ENCODE data around the gene HSCB.
"Not testable (repeated sequence)": the region's sequence is repeated elsewhere in the genome, so short reads cannot be mapped to it uniquely, and the experiment has no call there.

The HSCB gene

GRCh38 chr22:28736301-28737155 lies 5.3 kb upstream of the HSCB start:
- H3K27me3 ChIP-seq: no peaks in the 10 kb centered on the region
- no peaks in the 10 kb centered on the region for H3K9me3 ChIP-seq
- no peak for DNase-seq
- TF ChIP-seq CTCF (IDR thresholded peaks at IDR 0.05; ENCODE audit: low read depth, low read length): no peak
- H3K4me3 ChIP-seq (ENCODE audit: low read depth, low read length): no peak overlapping the region
- H3K4me1 ChIP-seq: no peaks in the 10 kb centered on the region
- peaks cover 11% of the 10 kb centered on the region; the same call in 1 of the 2 replicates for H3K36me3 ChIP-seq

GRCh38 chr22:28737701-28738100 lies 4.1 kb upstream of the HSCB start:
- Histone ChIP-seq H3K36me3 (peaks cover 11% of the 10 kb centered on the region; the same call in 1 of the 2 replicates), H3K27me3 (no peaks in the 10 kb centered on the region), H3K9me3 (no peaks in the 10 kb centered on the region), H3K4me3 (ENCODE audit: low read depth, low read length) (no peak overlapping the region), H3K4me1 (no peaks in the 10 kb centered on the region)
- TF ChIP-seq CTCF (IDR thresholded peaks at IDR 0.05; ENCODE audit: low read depth, low read length): no peak
- no peak for DNase-seq

DNA sequence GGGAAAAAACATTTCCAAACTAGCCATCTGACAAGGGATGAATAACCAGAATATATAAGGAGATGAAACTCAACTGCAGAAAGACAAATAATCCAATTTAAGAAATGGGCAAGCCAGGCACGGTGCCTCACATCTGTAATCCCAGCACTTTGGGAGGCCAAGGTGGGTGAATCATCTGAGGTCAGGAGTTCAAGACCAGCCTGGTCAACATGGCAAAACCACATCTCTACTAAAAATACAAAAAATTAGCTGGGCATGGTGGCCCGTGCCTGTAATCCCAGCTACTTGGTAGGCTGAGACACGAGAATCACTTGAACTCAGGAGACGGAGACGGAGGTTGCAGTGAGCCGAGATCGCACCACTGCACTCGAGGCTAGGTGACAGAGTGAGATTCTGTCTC lies 3.0 kb upstream of the HSCB start:
- not testable (repeated sequence) for DNase-seq; H3K4me1 ChIP-seq; H3K36me3 ChIP-seq; H3K4me3 ChIP-seq (ENCODE audit: low read depth, low read length); H3K9me3 ChIP-seq; H3K27me3 ChIP-seq

GRCh38 chr22:28741200-28741784 lies 547 bp upstream of the HSCB start:
- H3K36me3 ChIP-seq: peaks cover 18% of the 10 kb centered on the region
- no peaks in the 10 kb centered on the region for H3K27me3 ChIP-seq
- DNase-seq: no peak
- peak overlapping the region; percentile 95 for H3K4me3 ChIP-seq (ENCODE audit: low read depth, low read length)
- TF ChIP-seq CTCF (IDR thresholded peaks at IDR 0.05; ENCODE audit: low read depth, low read length): no peak
- H3K9me3 ChIP-seq: no peaks in the 10 kb centered on the region
- no peaks in the 10 kb centered on the region for H3K4me1 ChIP-seq

DNA sequence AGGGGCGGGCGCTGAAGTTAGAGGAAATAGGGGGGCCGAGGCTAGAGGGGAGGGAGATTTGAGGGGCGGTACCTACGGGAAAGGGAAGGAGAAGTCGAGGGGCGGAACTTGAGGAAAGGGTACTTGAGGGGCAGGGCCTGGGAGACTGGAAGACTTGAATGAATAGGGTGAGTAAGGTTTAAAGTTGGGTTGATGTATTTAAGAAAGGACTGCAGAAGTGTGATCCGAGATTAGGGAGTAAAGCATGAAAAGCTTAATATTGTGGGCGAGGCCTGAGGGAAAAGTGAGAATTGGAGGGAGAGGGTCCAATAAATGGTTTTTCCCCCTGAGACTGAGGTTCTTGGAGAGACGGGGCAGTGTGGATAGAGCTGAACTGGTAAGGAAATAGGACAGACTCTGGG lies 723 bp downstream of the HSCB start:
- no peaks in the 10 kb centered on the region for H3K27me3 ChIP-seq
- no peaks in the 10 kb centered on the region for H3K4me1 ChIP-seq
- no peaks in the 10 kb centered on the region for H3K9me3 ChIP-seq
- no peak for DNase-seq
- peaks cover 30% of the 10 kb centered on the region for H3K36me3 ChIP-seq
- H3K4me3 ChIP-seq (ENCODE audit: low read depth, low read length): peak overlapping the region; percentile 95
- no peak for TF ChIP-seq CTCF (IDR thresholded peaks at IDR 0.05; ENCODE audit: low read depth, low read length)

- no peaks in the 10 kb centered on the region for H3K9me3 ChIP-seq
- TF ChIP-seq CTCF (IDR thresholded peaks at IDR 0.05; ENCODE audit: low read depth, low read length): no peak
- DNase-seq: no peak
- H3K27me3 ChIP-seq: no peaks in the 10 kb centered on the region
- no peaks in the 10 kb centered on the region for H3K4me1 ChIP-seq
- H3K4me3 ChIP-seq (ENCODE audit: low read depth, low read length): no peak overlapping the region
- H3K36me3 ChIP-seq: peaks cover 33% of the 10 kb centered on the region
Observed at GRCh38 chr22:28743852-28744251, 2.0 kb downstream of the HSCB start.
